Bronchial epithelial cell (primary cell): ENCODE data around the gene DHPS. TPM values are rescaled to one million over a fixed set of nuclear protein-coding genes. Genes with fewer than 3 reads are reported as not detected.
"Not testable (repeated sequence)": the region's sequence is repeated elsewhere in the genome, so short reads cannot be mapped to it uniquely, and the experiment has no call there.

Experiments used
- DNase-seq: peaks from one replicate; pipeline ENCODE4 v3.0.0-alpha.2; 2010; ENCODE audit warnings: low read depth
- FAIRE-seq: peaks from 2 replicates; lab custom pipeline; 2011; peaks lifted over from hg19 to GRCh38; lab: Jason Lieb, UNC
- H3K27me3 ChIP-seq: 2 replicates; pipeline ENCODE4 v1.5.1; 2011; ENCODE audit warnings: low read length; ENCODE audit not compliant: control insufficient read depth, insufficient read depth
- H3K36me3 ChIP-seq: 2 replicates; pipeline ENCODE4 v1.5.1; 2011; ENCODE audit warnings: low read length; ENCODE audit not compliant: control insufficient read depth, insufficient read depth
- H3K4me3 ChIP-seq: 2 replicates; pipeline ENCODE4 v1.5.1; 2011; ENCODE audit warnings: mild to moderate bottlenecking, low read depth, low read length, control low read depth
- CTCF ChIP-seq: IDR thresholded peaks from 2 replicates; pipeline ENCODE4 v1.5.1; 2011; ENCODE audit warnings: mild to moderate bottlenecking, moderate library complexity, low read length, control low read depth, inconsistent platforms; ENCODE audit not compliant: insufficient read depth, severe bottlenecking
- total RNA-seq: library from RNA; depleted of rRNA; stranded (reverse); fragments of >200 nt; gene quantifications from 2 replicates; pipeline ENCODE4 v1.2.1, GENCODE V29; 2014

DHPS gene
- total RNA-seq, 1 donor from 2014 or later, result 94.5 TPM

GRCh38 chr19:12698138-12698537, 16.5 kb upstream of the DHPS start:
- FAIRE-seq (no peak), DNase-seq (no peak)
- Histone ChIP-seq H3K36me3 (peaks cover 21% of the 10 kb centered on the region), H3K4me3 (no peak overlapping the region), H3K27me3 (no peaks in the 10 kb centered on the region)
- TF ChIP-seq CTCF, result no peak

- not testable (repeated sequence) for FAIRE-seq, DNase-seq, H3K4me3 ChIP-seq, H3K27me3 ChIP-seq
- peaks cover 17% of the 10 kb centered on the region for H3K36me3 ChIP-seq
Measured at GRCh38 chr19:12697425-12697824, 15.7 kb upstream of the DHPS start.

GRCh38 chr19:12696366-12697335, 15.0 kb upstream of the DHPS start, which contains the start of gene FBXW9:
TSS of gene FBXW9 (minus strand) at chr19:12696631. CDS start at chr19:12696581, 50 bp downstream.
- no peak for FAIRE-seq
- TF ChIP-seq CTCF, result no peak
- no peaks in the 10 kb centered on the region for H3K27me3 ChIP-seq
- peaks cover 12% of the 10 kb centered on the region for H3K36me3 ChIP-seq
- H3K4me3 ChIP-seq, result peak within 1 kb of the TSS; percentile 85
- peak; percentile 85 for DNase-seq

- H3K36me3 ChIP-seq, result peaks cover 6% of the 10 kb centered on the region
- DNase-seq, result no peak
- H3K27me3 ChIP-seq, result no peaks in the 10 kb centered on the region
- TF ChIP-seq CTCF, result no peak
- peak overlapping the region; percentile 85 for H3K4me3 ChIP-seq
- no peak for FAIRE-seq
Measured at GRCh38 chr19:12695997-12696365, 14.3 kb upstream of the DHPS start.

- TF ChIP-seq CTCF, result no peak
- Histone ChIP-seq H3K36me3 (peaks cover 4% of the 10 kb centered on the region), H3K27me3 (no peaks in the 10 kb centered on the region), H3K4me3 (peak overlapping the region; percentile 85)
- DNase-seq, result no peak
- FAIRE-seq, result no peak
Measured at GRCh38 chr19:12695514-12695913, 13.8 kb upstream of the DHPS start.

GRCh38 chr19:12695096-12695495, 13.4 kb upstream of the DHPS start:
- Histone ChIP-seq H3K27me3 (no peaks in the 10 kb centered on the region), H3K4me3 (no peak overlapping the region), H3K36me3 (peaks cover 4% of the 10 kb centered on the region)
- FAIRE-seq (no peak), DNase-seq (no peak)
- TF ChIP-seq CTCF, result no peak
